Non-pigmented ciliary epithelial cell (primary cell): ENCODE data around the gene MYCT1.

ENCODE experiments used
- DNase-seq: peaks from one replicate; pipeline ENCODE4 v3.0.0-alpha.2; 2010; ENCODE audit warnings: low read depth

The MYCT1 gene

GRCh38 chr6:152723398-152723797 lies 25.7 kb downstream of the MYCT1 start:
- peak; percentile 18 for DNase-seq

DNA sequence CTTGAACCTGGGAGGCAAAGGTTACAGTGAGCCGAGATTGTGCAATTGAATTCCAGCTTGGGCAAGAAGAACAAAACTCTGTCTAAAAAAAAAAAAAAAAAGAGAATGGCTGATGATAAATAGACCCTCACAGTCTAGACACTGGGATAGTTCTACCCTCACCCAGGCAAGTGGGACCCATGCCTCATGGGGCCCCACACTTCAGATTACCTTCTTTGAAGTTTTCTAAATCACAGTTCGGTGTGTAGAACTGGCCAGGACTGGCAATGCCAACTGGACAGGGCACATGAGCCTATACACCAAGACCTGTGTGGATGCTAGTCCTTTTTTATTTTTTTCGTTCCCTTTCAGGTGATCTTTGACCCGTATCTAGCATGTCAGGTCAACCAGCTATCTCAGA lies 28.6 kb downstream of the MYCT1 start:
- DNase-seq = no peak

GRCh38 chr6:152727507-152727906 lies 29.8 kb downstream of the MYCT1 start:
- DNase-seq = no peak

DNA sequence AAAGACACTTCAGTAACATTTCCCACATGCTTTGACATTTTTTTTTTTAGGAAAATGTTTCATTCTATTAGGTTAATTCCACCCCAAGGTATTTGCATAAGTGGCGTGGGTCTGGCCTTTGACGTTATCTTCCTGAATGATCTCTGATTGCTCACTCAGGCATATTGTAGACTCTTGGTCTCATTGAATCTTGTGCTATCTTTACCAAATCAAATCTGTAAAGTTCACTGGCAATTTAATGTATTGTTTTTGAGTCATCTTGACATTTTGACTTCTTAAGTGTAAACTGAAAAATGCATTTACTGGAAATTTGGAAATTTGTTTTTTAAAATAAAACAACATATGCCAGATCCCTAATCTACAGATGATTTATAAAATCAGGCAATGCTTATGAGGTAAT lies 36.9 kb downstream of the MYCT1 start:
- DNase-seq = no peak

GRCh38 chr6:152736687-152737273 lies 39.1 kb downstream of the MYCT1 start:
- DNase-seq = no peak

DNA sequence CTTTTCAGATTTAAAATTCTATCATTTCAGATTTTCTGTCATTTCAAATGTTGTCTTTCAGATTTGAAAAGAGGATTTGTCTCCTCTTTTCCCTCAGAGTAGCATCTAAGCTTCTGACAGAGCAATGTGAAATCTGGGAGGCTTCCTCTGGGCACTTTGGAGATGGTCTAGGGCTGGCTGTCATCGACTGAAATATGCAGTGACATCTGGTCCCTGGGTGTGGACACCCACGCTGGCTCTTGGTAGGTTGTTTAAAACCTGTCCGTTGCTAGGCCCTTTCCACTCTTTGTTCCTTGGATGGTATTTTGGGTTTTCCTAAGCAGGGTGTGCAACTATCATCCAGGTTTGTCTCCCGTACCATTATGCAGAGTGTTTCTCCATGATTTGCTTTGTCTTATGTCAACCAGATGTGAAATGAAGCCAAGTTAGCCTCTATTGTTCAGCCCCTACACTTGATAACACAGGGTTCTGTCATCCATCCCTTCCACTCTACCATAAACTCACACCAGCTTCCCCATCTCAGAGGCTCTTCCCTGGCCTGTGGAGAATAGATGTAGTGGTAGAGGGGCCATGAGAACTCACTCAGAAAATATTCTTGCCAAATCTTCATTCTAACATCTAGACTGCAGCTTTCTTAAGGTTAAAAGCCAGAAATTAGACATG lies 47.9 kb downstream of the MYCT1 start:
- no peak for DNase-seq

DNA sequence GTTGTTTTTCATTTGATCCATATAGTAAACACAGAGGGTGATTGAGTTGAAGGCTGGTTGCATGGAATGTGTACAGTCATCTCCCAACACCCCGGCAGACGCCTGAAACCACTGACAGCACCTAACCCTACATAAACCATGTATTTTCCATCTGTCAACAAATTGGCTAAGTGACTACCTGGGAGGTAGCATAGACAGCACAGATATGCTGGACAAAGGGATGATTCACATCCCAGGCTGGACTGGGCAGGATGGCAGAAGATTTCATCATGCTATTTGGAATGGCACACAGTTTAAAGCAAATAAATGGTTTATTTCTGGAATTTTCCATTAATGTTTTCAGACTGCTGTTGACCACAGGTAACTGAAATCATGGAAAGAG lies 48.5 kb downstream of the MYCT1 start:
- no peak for DNase-seq

GRCh38 chr6:152748843-152749242 lies 51.1 kb downstream of the MYCT1 start:
- no peak for DNase-seq

DNA sequence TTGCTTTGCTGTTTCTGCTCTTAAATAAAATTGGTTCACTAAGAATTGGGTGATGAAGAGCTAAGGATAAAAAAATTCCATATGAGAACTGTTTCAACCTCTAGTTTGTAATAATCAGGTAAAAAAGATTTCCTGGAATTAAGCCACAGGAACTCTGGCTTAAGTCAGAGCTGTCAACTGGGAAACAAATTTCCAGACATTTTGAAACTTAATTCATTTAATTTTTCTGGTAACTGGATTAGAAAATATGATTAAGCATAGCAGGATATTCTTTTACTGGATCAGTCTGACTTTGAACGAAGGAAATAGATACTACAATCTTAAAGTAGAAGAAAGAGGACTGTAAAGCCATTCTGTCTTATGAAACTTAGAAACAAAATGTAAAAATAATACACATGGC lies 51.6 kb downstream of the MYCT1 start:
- no peak for DNase-seq

- DNase-seq = no peak
Observed at GRCh38 chr6:152750694-152751093, 53.0 kb downstream of the MYCT1 start, which contains the start of gene VIP. Gene VIP (plus strand): TSS chr6:152750797. CDS start chr6:152752178, 1,381 bp downstream.

DNA sequence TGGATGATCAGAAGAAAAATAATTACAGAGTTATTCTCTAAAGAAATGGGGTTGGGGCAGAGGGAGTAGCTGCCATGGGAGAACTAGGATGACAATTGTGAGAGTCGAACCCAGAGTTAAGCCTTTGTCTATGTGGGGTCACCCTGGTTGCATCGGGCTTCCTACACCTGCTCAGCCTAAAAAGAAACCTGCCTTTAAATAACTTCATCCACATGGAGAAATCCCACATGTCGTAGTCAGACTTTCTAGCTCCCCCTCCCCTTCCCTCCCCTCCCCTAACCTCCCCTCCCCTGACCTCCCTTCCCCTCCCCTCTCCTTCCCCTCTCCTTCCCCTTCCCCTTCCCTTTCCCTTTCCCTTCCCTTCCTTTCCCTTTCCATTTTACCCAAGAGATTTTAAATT lies 67.6 kb downstream of the MYCT1 start:
- no peak for DNase-seq

GRCh38 chr6:152769159-152769558 lies 71.5 kb downstream of the MYCT1 start:
- DNase-seq = no peak

DNA sequence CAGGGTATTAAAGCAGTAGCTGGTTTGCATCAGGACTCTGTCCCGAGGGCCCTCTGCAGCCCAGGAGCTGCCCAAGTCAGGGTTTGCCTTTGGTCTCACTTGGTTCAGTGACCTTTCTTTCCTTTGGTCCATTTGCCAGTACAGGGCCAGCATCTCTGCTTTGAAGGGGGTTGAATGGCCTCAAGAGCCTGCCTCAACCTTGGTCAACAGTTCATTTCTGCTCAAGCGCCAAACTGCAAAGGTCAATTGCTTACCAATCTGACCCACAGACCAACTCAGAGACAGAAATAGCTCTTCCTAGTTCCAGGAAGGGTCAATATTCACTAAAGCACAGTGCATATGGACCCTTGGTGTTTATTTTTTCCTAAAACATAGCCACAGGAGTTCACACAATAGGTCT lies 72.3 kb downstream of the MYCT1 start:
- no peak for DNase-seq

- DNase-seq = no peak
Observed at GRCh38 chr6:152771061-152771687, 73.5 kb downstream of the MYCT1 start.
